IMR-90 (cell line): ENCODE results near the gene MYEOV. TPM values are rescaled to one million over a fixed set of nuclear protein-coding genes. Genes with fewer than 3 reads are reported as not detected.

Source experiments
- ATAC-seq: fragments of 200-7000 bp; cut with Tn5 transposase; 2 replicates; pipeline ENCODE4 v1.9.1; 2020; ENCODE audit warnings: low read depth, mild to moderate bottlenecking, moderate library complexity
- BruUV-seq: library from RNA; stranded (reverse); fragments of 400-500 nt; replicated peaks from 2 replicates; lab custom pipeline; 2021; lab: Mats Ljungman, UMichigan
- CTCF ChIA-PET: fragments of 300-600 bp; formaldehyde crosslinking; extraction: SDS; loops from one replicate; lab custom pipeline; 2021; ENCODE audit warnings: antibody characterized with exemption; lab: Yijun Ruan, JAX
- POLR2A ChIA-PET: fragments of 300-600 bp; sonication (Branson Sonifier 250); formaldehyde crosslinking; loops from one replicate; lab custom pipeline; 2022; ENCODE audit warnings: antibody characterized with exemption; ENCODE audit not compliant: unreplicated experiment; lab: Charles Lee
- DNase-seq: peaks from one replicate; pipeline ENCODE4 v3.0.0; 2013
- H2AFZ ChIP-seq: replicated peaks from 2 replicates; pipeline ENCODE3; 2013; ENCODE audit warnings: low read length, mild to moderate bottlenecking; ENCODE audit not compliant: poor library complexity
- H2AK5ac ChIP-seq: 2 replicates; pipeline ENCODE4 v1.6.1; 2013; ENCODE audit warnings: low read depth, low read length, inconsistent platforms
- H2AK9ac ChIP-seq: replicated peaks from 2 replicates; pipeline ENCODE3; 2013; ENCODE audit warnings: mild to moderate bottlenecking, low read depth, low read length, moderate library complexity; ENCODE audit not compliant: poor library complexity
- H2BK120ac ChIP-seq: 2 replicates; pipeline ENCODE4 v1.6.1; 2013; ENCODE audit warnings: low read depth, low read length, inconsistent platforms
- H2BK15ac ChIP-seq: 3 replicates; pipeline ENCODE4 v1.6.1; 2013; ENCODE audit warnings: low read depth, low read length, inconsistent platforms
- H2BK20ac ChIP-seq: 2 replicates; pipeline ENCODE4 v1.6.1; 2013; ENCODE audit warnings: low read depth, mild to moderate bottlenecking, inconsistent platforms, low read length, moderate library complexity
- H2BK5ac ChIP-seq: 2 replicates; pipeline ENCODE4 v1.6.1; 2013; ENCODE audit warnings: mild to moderate bottlenecking, low read depth, low read length, inconsistent platforms; ENCODE audit not compliant: poor library complexity, severe bottlenecking
- H3K14ac ChIP-seq: replicated peaks from 2 replicates; pipeline ENCODE4 v1.6.1; 2013; ENCODE audit warnings: low read depth, low read length, inconsistent platforms
- H3K18ac ChIP-seq: 2 replicates; pipeline ENCODE4 v1.6.1; 2013; ENCODE audit warnings: low read depth, low read length, control low read depth
- H3K23ac ChIP-seq: 2 replicates; pipeline ENCODE4 v1.6.1; 2013; ENCODE audit warnings: low read depth, low read length, inconsistent platforms
- H3K27ac ChIP-seq: 2 replicates; pipeline ENCODE4 v1.5.1; 2013; ENCODE audit warnings: mild to moderate bottlenecking, control low read depth, low read length; ENCODE audit not compliant: insufficient read depth
- H3K27me3 ChIP-seq: 2 replicates; pipeline ENCODE4 v1.6.1; 2013; ENCODE audit warnings: low read length; ENCODE audit not compliant: control insufficient read depth, insufficient read depth
- H3K36me3 ChIP-seq: 2 replicates; pipeline ENCODE4 v1.6.1; 2013; ENCODE audit warnings: low read length, mixed read lengths; ENCODE audit not compliant: control insufficient read depth, insufficient read depth
- H3K4ac ChIP-seq: 2 replicates; pipeline ENCODE4 v1.6.1; 2013; ENCODE audit warnings: low read depth, low read length, inconsistent platforms
- H3K4me1 ChIP-seq: 2 replicates; pipeline ENCODE4 v1.6.1; 2013; ENCODE audit warnings: low read length, mixed read lengths; ENCODE audit not compliant: control insufficient read depth, insufficient read depth
- H3K4me2 ChIP-seq: 2 replicates; pipeline ENCODE4 v1.6.1; 2013; ENCODE audit warnings: low read depth, mild to moderate bottlenecking, control low read depth, low read length, moderate library complexity
- H3K4me3 ChIP-seq: 2 replicates; pipeline ENCODE4 v1.5.1; 2013; ENCODE audit warnings: low read depth, mild to moderate bottlenecking, control low read depth, low read length, moderate library complexity; ENCODE audit not compliant: insufficient read depth
- H3K56ac ChIP-seq: 2 replicates; pipeline ENCODE4 v1.6.1; 2013; ENCODE audit warnings: low read length, inconsistent platforms; ENCODE audit not compliant: insufficient read depth; ENCODE audit errors: extremely low read depth
- H3K79me1 ChIP-seq, 2 experiments: 2 replicates each; pipeline ENCODE4 v1.6.1; 2013; ENCODE audit warnings: low read length in 2 of 2, inconsistent platforms in 1 of 2, low read depth in 1 of 2
- H3K9ac ChIP-seq: 2 replicates; pipeline ENCODE4 v1.6.1; 2013; ENCODE audit warnings: low read depth, low read length, control low read depth
- H3K9me1 ChIP-seq: 2 replicates; pipeline ENCODE4 v1.6.1; 2013; ENCODE audit warnings: low read length, inconsistent platforms; ENCODE audit not compliant: insufficient read depth
- H3K9me3 ChIP-seq: 2 replicates; pipeline ENCODE4 v1.6.1; 2013; ENCODE audit warnings: low read length; ENCODE audit not compliant: control insufficient read depth, insufficient read depth
- H4K20me1 ChIP-seq: 2 replicates; pipeline ENCODE4 v1.6.1; 2013; ENCODE audit warnings: low read length, inconsistent platforms; ENCODE audit not compliant: insufficient read depth
- H4K5ac ChIP-seq: 2 replicates; pipeline ENCODE4 v1.6.1; 2013; ENCODE audit warnings: mild to moderate bottlenecking, low read depth, low read length, control low read depth
- H4K8ac ChIP-seq, 2 experiments: 2 replicates each; pipeline ENCODE4 v1.6.1; 2013; ENCODE audit warnings: low read depth in 2 of 2, low read length in 2 of 2, control low read depth in 1 of 2, inconsistent platforms in 1 of 2
- H4K91ac ChIP-seq: 2 replicates; pipeline ENCODE4 v1.6.1; 2013; ENCODE audit warnings: low read depth, low read length, inconsistent platforms; ENCODE audit not compliant: insufficient read depth
- CEBPB ChIP-seq: IDR thresholded peaks from 2 replicates; pipeline ENCODE4 v1.6.1; 2012; ENCODE audit warnings: low read depth, low read length, improper control_type of control experiment
- CHD1 ChIP-seq: IDR thresholded peaks from 2 replicates; pipeline ENCODE4 v1.6.1; 2012; ENCODE audit warnings: low read depth, low read length, improper control_type of control experiment
- FOS ChIP-seq: fragments of 150-350 bp; IDR thresholded peaks from 2 replicates; pipeline ENCODE4 v1.6.1; 2016; ENCODE audit warnings: low read depth, low read length
- MAZ ChIP-seq: IDR thresholded peaks from 2 replicates; pipeline ENCODE4 v1.6.1; 2012; ENCODE audit warnings: low read depth, mild to moderate bottlenecking, low read length, improper control_type of control experiment, moderate library complexity, borderline replicate concordance
- MXI1 ChIP-seq: IDR thresholded peaks from 2 replicates; pipeline ENCODE4 v1.6.1; 2012; ENCODE audit warnings: low read depth, mild to moderate bottlenecking, low read length, moderate library complexity, borderline replicate concordance
- NFE2L2 ChIP-seq: fragments of 150-350 bp; IDR thresholded peaks from 2 replicates; pipeline ENCODE4 v1.6.1; 2016; ENCODE audit warnings: low read depth, mild to moderate bottlenecking, low read length
- RAD21 ChIP-seq: IDR thresholded peaks from 2 replicates; pipeline ENCODE4 v1.6.1; 2012; ENCODE audit warnings: low read length, improper control_type of control experiment
- WGBS, 2 experiments: methylation state at CpG; one replicate each; pipeline versions ENCODE4 v1.1.5 to v1.1.7; 2013; ENCODE audit warnings: missing lambda C conversion rate in 2 of 2; ENCODE audit not compliant: insufficient read length in 1 of 2; ENCODE audit errors: extremely low coverage in 2 of 2; 5-methylcytosine and 5-hydroxymethylcytosine counted together
- dilution Hi-C: fragments of 300-500 bp; cut with HindIII; formaldehyde crosslinking; loops from one replicate; pipeline ENCODE4 v1.14.3; 2018; ENCODE audit warnings: low sequenced_read_pairs; ENCODE audit not compliant: unreplicated experiment
- in situ Hi-C: fragments of 300-500 bp; cut with MboI; formaldehyde crosslinking; loops from 3 replicates; pipeline ENCODE4 v1.14.3; 2019; ENCODE audit warnings: low sequenced_read_pairs, inconsistent platforms, mixed read lengths
- intact Hi-C: fragments of 100-400 bp; cut with micrococcal nuclease; formaldehyde crosslinking; loops from 2 replicates; pipeline ENCODE4 v1.10.0; 2022
- polyA plus RNA-seq, 3 experiments: library from polyadenylated mRNA; depleted of rRNA; stranded (reverse); fragments of >200 nt; gene quantifications; 2 replicates each; pipeline ENCODE4 v1.2.3, GENCODE V29; 2012; ENCODE audit warnings: low replicate concordance in 1 of 3
- total RNA-seq: library from RNA; depleted of rRNA; stranded (reverse); fragments of >200 nt; gene quantifications from 2 replicates; pipeline ENCODE4 v1.2.3, GENCODE V29; 2012
- TF ChIP-seq, protein P1 (sequence below): conservative IDR thresholded peaks from 2 replicates; pipeline ENCODE4 v1.5.1; 2012; ENCODE audit warnings: mild to moderate bottlenecking, low read depth, low read length, improper control_type of control experiment
- TF ChIP-seq, protein P2 (sequence below): fragments of 150-350 bp; IDR thresholded peaks from 2 replicates; pipeline ENCODE4 v1.6.1; 2017; ENCODE audit warnings: mild to moderate bottlenecking, antibody characterized with exemption, low read length, low read depth

The MYEOV gene
- total and polyA plus RNA-seq, 2 of the 4 experiments (the other 2 are of a cell fraction), result 5.8 to 6.8 TPM

- TF ChIP-seq CHD1, result no peak
- TF ChIP-seq MXI1, result no peak
These were observed 49.7 kb downstream of the MYEOV start (continued) for GRCh38 chr11:69343401-69344321.

DNA sequence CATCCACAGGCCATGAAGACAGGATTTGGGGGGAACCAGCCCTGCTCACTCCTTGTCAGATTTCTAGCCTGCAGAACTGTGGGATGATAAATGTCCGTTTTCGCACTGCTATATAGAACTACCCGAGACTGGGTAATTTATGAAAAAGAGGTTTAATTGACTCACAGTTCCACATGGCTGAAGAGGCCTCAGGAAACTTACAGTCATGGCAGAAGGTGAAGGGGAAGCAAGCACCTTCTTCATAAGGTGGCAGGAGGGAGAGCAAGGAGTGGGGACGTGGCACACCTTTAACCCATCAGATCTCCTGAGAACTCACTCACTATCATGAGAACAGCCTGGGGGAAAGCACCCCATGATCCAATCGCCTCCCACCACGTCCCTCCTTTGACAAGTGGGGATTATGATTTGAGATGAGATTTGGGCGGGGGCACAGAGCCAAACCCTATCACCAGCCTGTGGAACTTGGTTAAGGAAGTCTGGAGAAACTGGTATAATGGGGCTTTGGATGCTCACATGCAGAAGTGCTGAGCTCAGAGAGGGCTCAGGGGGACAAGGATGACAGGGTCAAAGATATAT is 50.7 kb downstream of the MYEOV start:
- Histone ChIP-seq H4K91ac (no peak overlapping the region), H4K8ac (no peak overlapping the region), H3K4me3 (no peak overlapping the region), H2AK9ac (peak overlapping the region; percentile 48), H3K56ac (no peak overlapping the region), H3K14ac (no peak overlapping the region; the same call in 1 of the 2 replicates), H3K4me2 (no peak overlapping the region), H3K79me1 (peaks cover 0 to 42% of the 10 kb centered on the region in 2 experiments; a peak in 3 of 4 replicates), H4K20me1 (no peaks in the 10 kb centered on the region), H3K27me3 (no peaks in the 10 kb centered on the region), H3K23ac (no peak overlapping the region), H3K18ac (no peak overlapping the region), H4K5ac (no peak overlapping the region), H2AFZ (no peak overlapping the region), H3K9ac (no peak overlapping the region), H2BK5ac (no peak overlapping the region), H3K4me1 (peaks cover 2% of the 10 kb centered on the region; the same call in 1 of the 2 replicates), H3K27ac (no peak overlapping the region), H3K36me3 (no peaks in the 10 kb centered on the region), H3K9me1 (peaks cover 2% of the 10 kb centered on the region; the same call in 1 of the 2 replicates), H3K9me3 (peaks cover 10% of the 10 kb centered on the region), H2AK5ac (peak overlapping the region; percentile 94), H2BK15ac (peak overlapping the region; percentile 65; the same call in 1 of the 3 replicates), H2BK120ac (peak overlapping the region; percentile 11; the same call in 1 of the 2 replicates), H2BK20ac (peak overlapping the region; percentile 6; the same call in 1 of the 2 replicates), H3K4ac (peak overlapping the region; percentile 34; the same call in 1 of the 2 replicates)
- ChIA-PET POLR2A (no interaction called here), CTCF (interaction anchor here (1.3 kb wide), 1 partner anchor 213 kb away, joined by 4 read pairs; no protein-coding TSS in a partner anchor)
- intact Hi-C loops (no loop called here), dilution Hi-C loops (no loop called here), in situ Hi-C loops (no loop called here)
- DNase-seq (no peak), ATAC-seq (no peak)
- no CpG with 5 or more reads among the region's 7 CpGs for WGBS, 2 experiments
- no TSS peak for BruUV-seq
- no peak for TF ChIP-seq RAD21
- TF ChIP-seq, protein P1, sequence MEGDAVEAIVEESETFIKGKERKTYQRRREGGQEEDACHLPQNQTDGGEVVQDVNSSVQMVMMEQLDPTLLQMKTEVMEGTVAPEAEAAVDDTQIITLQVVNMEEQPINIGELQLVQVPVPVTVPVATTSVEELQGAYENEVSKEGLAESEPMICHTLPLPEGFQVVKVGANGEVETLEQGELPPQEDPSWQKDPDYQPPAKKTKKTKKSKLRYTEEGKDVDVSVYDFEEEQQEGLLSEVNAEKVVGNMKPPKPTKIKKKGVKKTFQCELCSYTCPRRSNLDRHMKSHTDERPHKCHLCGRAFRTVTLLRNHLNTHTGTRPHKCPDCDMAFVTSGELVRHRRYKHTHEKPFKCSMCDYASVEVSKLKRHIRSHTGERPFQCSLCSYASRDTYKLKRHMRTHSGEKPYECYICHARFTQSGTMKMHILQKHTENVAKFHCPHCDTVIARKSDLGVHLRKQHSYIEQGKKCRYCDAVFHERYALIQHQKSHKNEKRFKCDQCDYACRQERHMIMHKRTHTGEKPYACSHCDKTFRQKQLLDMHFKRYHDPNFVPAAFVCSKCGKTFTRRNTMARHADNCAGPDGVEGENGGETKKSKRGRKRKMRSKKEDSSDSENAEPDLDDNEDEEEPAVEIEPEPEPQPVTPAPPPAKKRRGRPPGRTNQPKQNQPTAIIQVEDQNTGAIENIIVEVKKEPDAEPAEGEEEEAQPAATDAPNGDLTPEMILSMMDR, result no peak
- TF ChIP-seq MXI1, result no peak
- TF ChIP-seq NFE2L2, result no peak
- no peak for TF ChIP-seq CHD1
- no peak for TF ChIP-seq FOS
- TF ChIP-seq, protein P2, sequence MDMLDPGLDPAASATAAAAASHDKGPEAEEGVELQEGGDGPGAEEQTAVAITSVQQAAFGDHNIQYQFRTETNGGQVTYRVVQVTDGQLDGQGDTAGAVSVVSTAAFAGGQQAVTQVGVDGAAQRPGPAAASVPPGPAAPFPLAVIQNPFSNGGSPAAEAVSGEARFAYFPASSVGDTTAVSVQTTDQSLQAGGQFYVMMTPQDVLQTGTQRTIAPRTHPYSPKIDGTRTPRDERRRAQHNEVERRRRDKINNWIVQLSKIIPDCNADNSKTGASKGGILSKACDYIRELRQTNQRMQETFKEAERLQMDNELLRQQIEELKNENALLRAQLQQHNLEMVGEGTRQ, result no peak
- no peak for TF ChIP-seq MAZ
- no peak for TF ChIP-seq CEBPB
